SIG-M5 treated with dmso at 0.1 percent for 504 hours (cell line): Measurements from ENCODE around the gene ZNF787.

Source experiments
- DNase-seq: peaks from one replicate; lab custom pipeline; 2025; ENCODE audit not compliant: unreplicated experiment; lab: John Stamatoyannopoulos, UW

ZNF787 gene

DNA sequence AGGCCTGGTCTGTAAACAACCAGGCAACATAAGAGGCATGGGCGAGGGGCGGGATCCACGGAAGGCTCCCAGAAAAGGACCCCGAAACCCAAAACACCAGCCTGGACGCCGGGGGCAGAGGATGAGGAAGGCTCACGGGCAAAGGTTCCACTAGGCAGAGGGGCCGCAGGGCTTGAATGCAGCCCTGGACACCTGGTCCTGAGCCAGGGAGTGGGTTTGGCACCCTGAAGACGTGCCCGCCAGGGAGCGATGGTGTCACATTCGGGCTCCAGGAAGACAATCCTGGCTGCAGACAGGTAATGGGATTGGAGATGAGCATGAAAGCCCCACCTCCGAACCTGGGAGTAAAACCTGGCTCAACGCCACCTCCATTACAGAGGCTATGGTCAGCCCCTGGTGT is 31.8 kb downstream of the ZNF787 start:
- no peak for DNase-seq

DNA sequence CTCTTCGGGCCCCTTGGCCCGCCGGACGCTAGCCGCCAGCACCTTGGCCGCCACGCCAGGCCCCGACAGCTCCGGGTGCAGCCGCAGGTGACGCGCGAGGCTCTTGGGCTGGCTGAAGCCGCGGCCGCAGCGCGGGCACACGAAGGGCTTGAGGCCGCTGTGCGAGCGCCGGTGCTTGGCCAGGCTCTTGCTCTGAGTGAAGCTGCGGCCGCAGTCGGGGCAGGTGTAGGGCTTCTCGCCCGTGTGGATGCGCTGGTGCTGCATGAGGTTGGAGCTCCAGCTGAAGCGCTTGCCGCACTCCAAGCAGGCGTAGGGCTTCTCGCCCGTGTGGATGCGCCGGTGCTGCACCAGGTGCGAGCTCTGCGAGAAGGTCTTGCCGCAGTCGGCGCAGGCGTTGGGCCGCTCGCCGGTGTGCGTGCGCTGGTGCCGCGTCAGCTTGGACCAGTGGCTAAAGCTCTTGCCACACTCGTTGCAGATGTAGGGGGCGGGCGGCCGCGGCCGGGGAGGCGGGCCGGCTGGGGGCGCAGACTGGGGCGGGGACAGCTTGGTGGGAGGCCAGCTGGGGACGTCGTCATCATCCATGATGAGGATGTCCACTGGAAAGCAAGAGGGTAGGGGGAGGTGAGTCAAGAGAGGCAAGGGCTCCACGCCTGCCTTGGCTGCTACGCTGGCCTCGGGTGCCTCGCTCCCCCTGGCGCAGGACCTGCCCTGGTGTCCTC is 32.4 kb downstream of the ZNF787 start:
- no peak for DNase-seq

DNA sequence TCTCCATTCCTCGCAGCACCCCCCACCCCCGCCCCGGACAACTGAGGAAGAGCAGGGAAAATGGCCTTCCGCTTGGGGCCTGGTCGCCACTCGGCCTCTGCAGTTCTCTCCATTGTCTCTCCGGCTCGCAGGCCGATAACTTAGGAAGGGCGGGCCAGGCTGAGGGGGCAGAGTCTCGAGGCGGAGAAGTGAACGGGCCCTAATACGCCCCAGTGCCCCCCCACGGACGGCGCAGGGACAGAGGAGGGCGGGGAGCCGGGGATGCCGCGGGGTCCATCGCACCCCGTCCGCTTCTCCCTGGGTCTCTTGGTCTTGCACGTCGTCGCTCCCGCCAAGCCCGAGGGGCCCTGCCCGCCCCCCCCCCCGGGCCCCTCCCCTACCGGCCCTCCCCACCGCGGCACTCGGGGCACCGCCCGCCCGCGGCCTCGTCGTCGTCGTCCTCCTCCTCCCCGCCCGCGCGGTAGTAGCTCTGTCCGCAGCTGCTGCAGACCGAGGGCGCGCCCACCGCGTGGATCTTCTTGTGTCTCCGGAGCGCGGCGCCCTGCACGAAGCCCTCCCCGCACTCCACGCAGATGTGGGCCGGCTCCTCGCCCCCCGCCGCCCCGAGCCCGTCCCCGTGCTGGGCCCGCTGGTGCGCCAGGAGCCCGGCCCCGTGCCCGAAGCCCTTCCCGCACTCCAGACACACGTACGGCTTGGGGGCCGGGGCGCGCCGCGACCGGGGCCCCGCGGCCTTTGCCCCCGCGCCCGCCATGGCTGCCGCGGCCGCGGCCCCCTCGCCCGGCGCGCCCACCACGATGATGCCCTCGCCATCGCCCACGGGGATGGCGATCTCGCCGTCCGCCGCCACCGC is 33.2 kb downstream of the ZNF787 start:
- DNase-seq, result no peak

DNA sequence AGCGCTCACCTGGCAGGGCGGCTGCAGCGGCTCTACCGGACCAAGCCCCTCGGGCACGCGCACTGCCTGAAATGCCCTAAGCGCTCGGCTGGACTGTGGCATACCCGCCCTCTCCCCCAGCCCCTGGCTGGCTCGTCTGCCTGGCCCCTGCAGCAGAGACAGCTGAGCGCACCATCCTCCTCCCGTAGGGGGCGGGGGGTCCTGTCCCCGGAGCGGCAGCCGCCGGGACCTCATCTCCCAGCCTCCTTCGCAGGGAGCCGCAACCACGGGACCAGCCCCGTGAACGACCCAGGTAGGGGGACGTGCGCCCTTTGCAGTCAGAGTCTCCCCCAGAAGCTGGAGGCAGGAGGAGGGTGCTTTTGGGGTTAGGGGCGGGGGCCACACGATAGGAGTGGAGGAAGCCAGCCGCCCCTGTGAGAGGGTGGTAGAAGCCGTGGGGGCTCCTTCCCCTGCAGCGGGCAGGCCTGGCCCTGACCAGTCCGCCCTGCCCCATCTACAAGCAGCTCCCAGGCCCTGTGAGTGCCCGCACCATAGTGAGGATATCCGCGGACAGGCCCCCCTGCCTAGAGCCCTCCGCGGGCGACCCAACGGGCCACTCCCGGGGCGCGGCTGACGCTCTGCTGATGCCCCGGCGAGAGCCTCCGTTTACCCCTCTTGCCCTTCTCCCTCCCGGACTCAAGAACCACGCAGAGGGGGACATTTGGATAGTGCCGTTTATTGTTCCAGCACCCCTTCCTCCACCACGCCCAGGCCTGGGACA is 34.2 kb downstream of the ZNF787 start:
- DNase-seq, result no peak

DNA sequence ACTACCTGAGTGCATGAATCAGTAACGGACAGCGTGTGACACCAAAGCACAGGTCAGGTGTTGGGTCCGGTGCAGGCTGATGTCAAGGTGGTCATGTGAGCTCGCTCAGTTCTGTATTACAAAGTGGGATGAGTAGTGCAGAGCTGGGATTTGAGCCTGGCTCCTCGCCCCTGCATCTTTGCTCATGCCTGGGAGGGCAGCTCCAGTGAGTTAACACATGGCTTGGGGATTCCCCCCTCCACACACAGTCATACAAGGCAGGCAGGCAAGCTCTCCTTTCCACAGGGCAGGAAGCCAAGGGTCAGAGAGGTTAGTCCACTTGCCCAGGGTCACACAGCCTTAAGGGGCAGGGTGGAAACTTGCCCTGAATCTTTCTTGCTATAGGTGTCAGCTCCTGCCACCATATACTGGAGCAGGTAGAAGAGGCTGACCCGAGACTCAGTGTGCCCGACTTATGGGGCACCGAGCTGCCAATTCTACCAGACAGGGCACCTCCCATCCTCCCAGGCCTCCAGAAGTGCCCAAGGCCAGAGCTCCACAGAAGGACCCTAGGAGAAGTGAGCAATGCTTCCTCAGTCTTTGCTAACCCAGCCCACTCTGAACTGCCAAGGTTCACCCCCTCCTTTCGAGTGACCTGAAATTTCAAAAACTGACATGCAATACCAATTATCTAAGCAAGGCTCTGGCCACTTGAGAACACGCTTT is 35.4 kb downstream of the ZNF787 start:
- no peak for DNase-seq

DNA sequence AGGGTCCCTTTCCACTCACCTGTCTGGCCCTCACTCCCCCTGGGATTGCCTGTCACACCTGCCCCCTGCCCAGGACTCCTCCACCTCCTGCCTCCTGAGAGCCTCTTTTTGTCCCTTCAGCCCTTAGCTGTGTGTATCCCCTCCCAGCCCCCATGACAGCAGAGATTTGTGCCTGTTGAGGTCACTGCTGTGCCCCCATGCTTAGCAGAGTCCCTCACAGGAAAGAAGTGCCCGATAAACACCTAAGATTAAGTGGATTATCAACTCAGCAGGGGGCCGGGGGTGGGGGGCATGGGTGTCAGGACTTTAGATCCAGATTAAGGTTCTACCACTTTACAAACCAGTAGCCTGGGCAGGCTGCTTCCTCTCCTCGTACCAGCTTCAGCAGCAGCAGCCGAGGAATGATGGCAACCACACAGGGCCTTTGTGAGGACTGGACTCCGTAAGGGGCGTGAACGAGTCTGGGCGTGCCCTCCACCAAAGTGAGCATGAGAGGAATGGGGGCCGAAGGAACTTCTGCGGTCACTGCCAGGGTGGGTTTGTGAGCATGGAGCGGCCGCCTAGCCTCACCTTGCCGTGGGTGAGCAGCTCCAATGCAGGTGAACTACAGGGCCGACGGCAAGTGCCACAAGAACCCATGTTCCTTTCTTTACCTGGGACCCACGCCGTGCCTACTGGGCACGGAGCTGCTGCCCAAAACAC is 36.1 kb downstream of the ZNF787 start:
- DNase-seq, result no peak

DNA sequence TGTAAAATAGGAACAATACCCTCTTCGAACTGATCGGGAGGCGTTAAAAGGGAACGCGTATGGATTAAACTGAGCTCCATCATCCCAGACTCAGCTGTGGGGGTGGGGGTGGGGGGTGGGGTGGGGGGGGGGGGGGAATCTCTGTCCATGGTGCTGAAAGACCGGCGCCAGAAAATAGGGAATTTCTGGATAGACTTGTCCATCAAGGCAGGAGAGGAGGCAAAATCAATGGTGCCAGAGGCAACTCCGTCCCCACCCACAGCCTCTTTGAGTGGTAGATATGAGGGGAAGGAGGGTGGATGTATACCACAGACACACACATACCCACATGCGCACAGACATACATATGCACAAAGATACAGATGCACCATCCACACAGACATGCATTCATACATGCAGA is 37.4 kb downstream of the ZNF787 start:
- DNase-seq, result no peak

DNA sequence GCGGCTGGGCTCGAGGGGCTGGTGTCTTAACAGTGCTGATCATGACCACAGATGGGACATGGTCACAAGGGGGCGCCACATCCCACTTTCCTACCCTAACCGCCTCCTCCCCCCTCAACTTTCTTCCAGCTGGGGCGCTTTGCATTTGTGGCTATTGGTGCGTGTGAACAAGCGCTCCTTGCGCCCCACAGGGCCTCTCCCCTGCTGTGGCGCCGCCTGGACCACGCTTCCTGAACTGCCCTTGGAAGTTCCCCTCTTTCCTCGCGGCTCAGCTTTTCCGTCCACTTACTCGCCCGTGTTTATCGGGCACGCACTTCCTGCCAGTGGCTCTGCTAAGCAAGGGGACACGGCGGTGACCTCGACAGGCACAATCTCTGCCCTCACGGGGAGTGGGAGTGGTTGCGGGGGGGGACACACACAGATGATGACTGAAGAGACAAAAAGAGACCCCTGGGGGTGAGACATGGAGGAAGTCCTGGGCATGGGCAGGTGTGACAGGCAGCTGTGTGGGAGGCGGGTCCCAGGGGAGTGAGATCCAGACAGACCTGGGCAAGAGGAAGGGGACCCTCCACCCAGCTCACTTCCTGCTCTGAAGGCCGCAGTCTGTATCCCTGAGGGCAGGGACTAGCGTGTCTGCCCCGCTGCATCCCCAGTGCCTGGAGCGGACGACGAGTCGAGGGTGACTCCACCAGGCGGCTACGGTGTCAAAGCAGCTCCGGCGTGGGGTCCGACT is 40.3 kb downstream of the ZNF787 start:
- peak; percentile 36 for DNase-seq

DNA sequence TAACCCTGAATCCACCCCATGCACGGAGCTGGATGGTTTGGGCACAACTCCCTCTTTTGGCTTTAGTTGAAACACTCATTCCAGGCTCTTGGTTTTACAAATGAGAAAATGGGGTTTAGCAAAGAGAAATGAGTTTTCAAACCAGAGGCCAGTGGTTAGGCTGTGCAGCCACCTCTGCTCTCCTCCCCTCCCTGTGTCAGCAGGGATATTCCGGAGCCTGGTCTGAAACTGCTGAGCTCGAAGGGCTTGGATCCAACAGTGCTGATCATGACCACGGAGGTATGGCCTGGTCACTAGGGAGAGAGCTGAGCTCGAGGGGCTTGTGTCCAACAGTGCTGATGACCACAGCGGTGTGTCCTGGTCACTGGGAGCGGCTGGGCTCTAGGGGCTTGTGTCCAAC is 41.5 kb downstream of the ZNF787 start:
- DNase-seq, result no peak

DNA sequence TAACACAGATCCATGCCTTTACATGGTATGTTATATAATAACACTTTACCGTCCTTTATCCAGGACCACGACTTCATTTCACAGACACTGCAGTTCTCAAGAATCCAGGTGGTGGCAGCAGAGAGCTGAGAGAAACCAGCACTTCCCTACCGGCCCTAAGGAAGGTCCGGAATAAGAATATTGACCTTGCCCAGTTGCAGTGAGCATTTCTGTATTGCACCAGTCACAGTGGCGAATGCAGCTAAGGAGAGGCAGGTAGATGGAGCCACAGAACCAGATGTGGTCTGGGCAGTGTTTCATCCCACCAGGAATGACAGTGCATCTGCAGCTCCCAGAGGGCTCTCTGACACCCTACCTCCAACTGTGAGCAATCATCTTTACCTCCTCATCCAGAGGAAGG is 44.6 kb downstream of the ZNF787 start:
- DNase-seq, result peak; percentile 32

DNA sequence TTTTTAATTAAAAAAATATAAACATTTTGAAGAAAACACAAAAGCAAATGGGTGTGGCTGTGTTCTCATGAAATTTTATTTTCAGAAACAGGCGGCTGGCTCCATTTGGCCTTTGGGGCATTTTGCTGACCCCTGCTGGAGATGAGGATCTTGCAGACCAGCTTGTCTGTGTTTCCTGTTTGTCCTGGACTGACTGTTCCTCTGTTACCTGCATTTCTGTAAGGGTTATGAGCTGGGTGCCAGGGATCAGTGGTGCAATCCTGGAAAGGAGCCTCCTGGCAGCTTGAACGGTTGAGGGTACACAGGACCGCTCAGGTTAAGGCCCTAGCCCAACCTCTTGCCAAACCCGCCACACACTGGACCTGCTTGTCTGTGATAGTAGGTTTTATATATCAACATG is 49.9 kb downstream of the ZNF787 start:
- no peak for DNase-seq

DNA sequence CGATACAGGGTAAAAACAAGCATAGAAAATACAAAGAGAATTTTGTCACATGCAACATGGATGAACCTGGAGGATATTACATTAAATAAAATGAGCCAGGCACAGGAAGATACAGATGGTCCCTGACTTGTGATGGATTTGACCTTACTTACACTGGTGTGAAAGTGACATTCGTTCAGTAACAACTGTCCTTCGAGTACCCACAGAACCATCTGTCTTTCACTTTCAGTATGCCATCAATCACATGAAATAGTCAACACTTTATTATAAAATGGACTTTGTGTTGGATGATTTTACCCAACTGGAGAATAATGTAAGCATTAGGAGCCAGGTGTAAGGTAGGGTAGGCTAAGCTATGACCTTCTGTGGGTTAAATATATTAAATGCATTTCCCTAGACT is 51.5 kb downstream of the ZNF787 start:
- no peak for DNase-seq

DNA sequence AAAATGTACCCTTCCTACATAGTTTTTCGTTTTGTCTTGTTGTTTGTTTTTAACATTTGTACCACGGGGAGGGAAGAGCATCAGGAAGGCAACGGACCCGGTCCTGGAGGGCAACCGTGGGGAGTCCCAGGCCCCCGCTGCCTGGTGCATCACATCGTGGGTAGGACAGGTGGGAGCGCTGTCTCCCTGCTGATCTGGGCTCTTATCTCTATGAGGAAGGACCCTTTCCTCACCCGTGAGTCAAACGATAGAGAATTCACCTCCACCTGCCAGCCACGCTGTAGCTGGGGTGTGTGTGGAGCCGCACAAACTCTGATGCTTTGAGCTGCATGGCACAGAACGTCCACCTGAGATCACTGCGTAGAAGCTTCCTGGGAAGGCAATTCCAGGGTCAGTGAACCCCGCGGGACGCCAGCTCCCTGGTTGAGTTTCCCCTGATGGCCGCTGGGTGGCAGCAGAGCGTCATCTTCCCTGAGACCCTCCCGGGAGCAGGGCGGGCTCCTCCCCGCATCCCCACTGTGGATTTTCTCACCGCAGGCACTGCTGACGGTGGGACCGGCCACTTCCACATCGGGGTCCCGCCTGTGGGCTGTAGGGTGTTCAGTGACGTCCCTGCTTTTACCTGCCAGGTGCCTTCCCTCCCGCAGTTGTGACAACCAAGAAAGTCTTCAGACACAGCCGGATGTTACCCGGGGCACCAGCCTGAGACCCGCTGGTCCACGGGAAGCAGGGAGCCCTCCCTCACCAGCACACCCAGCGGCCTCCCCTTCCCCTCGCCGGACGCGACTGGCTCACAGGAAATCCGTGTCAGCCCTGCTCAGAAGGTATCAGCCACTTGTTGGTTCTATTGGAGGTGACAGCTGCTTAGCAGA is 54.7 kb downstream of the ZNF787 start:
- DNase-seq, result peak; percentile 47

DNA sequence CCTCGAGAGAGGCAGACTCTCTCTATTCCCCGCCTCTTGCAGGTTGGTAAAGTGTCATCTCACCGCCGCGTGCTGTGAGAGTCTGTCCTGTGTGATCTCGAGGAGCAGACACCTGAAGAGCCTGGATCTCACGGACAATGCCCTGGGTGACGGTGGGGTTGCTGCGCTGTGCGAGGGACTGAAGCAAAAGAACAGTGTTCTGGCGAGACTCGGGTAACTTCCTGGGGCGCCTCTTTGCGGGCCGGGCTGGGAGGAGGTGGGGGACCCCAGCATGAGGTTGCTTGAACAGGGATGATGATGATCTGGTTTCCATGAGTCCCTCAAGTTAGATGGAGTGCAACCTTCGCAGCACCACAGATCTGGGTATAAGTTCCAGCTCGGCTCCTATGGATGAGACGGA is 67.5 kb downstream of the ZNF787 start:
- no peak for DNase-seq
